ENCODE data around the gene CAMTA1.

DNA sequence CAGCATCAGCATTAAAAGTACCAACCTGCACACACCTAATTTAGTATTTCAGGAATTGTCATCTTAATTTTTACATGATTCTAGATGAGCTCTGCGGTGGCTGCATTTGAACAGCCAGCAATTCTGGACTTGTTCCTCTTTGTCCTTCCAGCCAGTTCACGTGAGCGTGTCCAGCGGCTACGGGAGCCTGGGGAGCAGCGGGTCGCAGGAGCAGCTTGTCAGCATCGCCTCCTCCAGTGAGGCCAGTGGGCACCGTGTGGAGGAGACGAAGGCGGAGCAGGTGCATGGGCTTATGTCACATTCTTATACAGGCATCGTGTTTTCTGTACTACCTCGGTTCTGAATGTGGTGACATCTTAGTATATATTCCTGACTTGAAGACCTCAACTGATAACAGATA, 1024.5 kb downstream of the CAMTA1 start:
- TF ChIP-seq CBX1 (IDR thresholded peaks at IDR 0.05; ENCODE audit: low read depth): no peak
- no peak for TF ChIP-seq ARID2 (IDR thresholded peaks at IDR 0.05)
- TF ChIP-seq CC2D1A (IDR thresholded peaks at IDR 0.05): no peak
- TF ChIP-seq NFE2L1 (tag; IDR thresholded peaks at IDR 0.05; ENCODE audit: borderline replicate concordance, low read depth): no peak
- TF ChIP-seq, protein P1, sequence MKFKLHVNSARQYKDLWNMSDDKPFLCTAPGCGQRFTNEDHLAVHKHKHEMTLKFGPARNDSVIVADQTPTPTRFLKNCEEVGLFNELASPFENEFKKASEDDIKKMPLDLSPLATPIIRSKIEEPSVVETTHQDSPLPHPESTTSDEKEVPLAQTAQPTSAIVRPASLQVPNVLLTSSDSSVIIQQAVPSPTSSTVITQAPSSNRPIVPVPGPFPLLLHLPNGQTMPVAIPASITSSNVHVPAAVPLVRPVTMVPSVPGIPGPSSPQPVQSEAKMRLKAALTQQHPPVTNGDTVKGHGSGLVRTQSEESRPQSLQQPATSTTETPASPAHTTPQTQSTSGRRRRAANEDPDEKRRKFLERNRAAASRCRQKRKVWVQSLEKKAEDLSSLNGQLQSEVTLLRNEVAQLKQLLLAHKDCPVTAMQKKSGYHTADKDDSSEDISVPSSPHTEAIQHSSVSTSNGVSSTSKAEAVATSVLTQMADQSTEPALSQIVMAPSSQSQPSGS (CRISPR knock-in tag; IDR thresholded peaks at IDR 0.05): no peak
- no peak for TF ChIP-seq ZBTB26 (CRISPR knock-in tag; IDR thresholded peaks at IDR 0.05)
- no peak for TF ChIP-seq CBFA2T3 (IDR thresholded peaks at IDR 0.05)
- TF ChIP-seq, protein P2, sequence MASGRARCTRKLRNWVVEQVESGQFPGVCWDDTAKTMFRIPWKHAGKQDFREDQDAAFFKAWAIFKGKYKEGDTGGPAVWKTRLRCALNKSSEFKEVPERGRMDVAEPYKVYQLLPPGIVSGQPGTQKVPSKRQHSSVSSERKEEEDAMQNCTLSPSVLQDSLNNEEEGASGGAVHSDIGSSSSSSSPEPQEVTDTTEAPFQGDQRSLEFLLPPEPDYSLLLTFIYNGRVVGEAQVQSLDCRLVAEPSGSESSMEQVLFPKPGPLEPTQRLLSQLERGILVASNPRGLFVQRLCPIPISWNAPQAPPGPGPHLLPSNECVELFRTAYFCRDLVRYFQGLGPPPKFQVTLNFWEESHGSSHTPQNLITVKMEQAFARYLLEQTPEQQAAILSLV (tag; IDR thresholded peaks at IDR 0.05): no peak
- TF ChIP-seq RFX5 (IDR thresholded peaks at IDR 0.05; ENCODE audit: low read depth, low read length): no peak
- no peak for TF ChIP-seq ELF1 (tag; IDR thresholded peaks at IDR 0.05)
- no peak for TF ChIP-seq ZBTB33 (CRISPR knock-in tag; IDR thresholded peaks at IDR 0.05)
